PC-3 (cell line): Measurements from ENCODE around the gene C11orf86.

Experiments used
- EZH2 ChIP-seq: fragments of 300-600 bp; sonication (generic); IDR thresholded peaks from one replicate; pipeline ENCODE4 v1.6.1; 2017; ENCODE audit warnings: antibody characterized with exemption, mild to moderate bottlenecking, low read length; ENCODE audit not compliant: unreplicated experiment
- EZH2phosphoT487 ChIP-seq: fragments of 300-600 bp; sonication (generic); IDR thresholded peaks from 2 replicates; pipeline ENCODE4 v1.6.1; 2018; ENCODE audit warnings: mild to moderate bottlenecking, antibody characterized with exemption, low read length, borderline replicate concordance
- TF ChIP-seq, protein P1 (sequence below): fragments of 300-600 bp; sonication (generic); conservative IDR thresholded peaks from 2 replicates; pipeline ENCODE4 v1.5.1; 2017; ENCODE audit warnings: antibody characterized with exemption, low read depth, mild to moderate bottlenecking, low read length

DNA sequence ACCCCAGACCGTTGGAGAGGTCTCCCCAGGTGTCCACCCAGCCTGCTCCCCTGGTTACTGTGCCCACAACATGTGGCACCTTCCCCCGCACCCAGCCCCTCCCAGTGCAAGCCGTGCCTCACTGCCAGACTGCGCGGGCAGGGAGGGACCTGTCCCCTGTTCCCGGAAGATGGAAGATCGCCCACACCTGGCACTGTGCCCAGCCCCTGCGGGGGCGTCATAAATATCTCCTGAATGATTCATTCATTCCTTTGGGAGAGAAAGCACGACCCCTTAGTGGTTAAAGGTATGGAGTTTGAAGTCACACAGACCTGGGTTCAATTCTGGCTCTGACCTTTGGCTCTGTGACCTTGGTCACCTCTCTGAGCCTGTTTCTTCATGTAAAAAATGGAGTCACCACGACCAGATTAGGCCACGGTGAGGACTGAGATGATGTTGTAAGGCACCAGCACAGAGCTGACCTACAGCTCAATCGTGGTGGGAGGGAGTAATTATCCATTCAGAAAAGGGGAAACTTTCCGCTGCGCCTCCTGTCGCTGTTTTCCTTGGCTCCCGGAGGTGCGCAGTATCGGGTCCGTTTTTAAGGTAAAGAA, 47.3 kb downstream of the C11orf86 start:
- TF ChIP-seq, protein P1, sequence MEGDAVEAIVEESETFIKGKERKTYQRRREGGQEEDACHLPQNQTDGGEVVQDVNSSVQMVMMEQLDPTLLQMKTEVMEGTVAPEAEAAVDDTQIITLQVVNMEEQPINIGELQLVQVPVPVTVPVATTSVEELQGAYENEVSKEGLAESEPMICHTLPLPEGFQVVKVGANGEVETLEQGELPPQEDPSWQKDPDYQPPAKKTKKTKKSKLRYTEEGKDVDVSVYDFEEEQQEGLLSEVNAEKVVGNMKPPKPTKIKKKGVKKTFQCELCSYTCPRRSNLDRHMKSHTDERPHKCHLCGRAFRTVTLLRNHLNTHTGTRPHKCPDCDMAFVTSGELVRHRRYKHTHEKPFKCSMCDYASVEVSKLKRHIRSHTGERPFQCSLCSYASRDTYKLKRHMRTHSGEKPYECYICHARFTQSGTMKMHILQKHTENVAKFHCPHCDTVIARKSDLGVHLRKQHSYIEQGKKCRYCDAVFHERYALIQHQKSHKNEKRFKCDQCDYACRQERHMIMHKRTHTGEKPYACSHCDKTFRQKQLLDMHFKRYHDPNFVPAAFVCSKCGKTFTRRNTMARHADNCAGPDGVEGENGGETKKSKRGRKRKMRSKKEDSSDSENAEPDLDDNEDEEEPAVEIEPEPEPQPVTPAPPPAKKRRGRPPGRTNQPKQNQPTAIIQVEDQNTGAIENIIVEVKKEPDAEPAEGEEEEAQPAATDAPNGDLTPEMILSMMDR: 0 out of 2 replicates have a peak, but pooled peaks have one; percentile 7
- TF ChIP-seq EZH2 (no peak), EZH2phosphoT487 (no peak)
